D721Med (cell line): ENCODE measurements around the gene DIO3.

Experiments
- DNase-seq: peaks from one replicate; pipeline ENCODE4 v3.0.0; 2011; ENCODE audit warnings: low spot score; ENCODE audit not compliant: insufficient read length
- FAIRE-seq: peaks from 2 replicates; lab custom pipeline; 2011; peaks lifted over from hg19 to GRCh38; lab: Jason Lieb, UNC
- TF ChIP-seq, protein P1 (sequence below): IDR thresholded peaks from 2 replicates; pipeline ENCODE4 v1.5.1; 2012; ENCODE audit warnings: mild to moderate bottlenecking, control low read depth; ENCODE audit not compliant: insufficient read depth; ENCODE audit errors: missing control alignments

The DIO3 gene

DNA sequence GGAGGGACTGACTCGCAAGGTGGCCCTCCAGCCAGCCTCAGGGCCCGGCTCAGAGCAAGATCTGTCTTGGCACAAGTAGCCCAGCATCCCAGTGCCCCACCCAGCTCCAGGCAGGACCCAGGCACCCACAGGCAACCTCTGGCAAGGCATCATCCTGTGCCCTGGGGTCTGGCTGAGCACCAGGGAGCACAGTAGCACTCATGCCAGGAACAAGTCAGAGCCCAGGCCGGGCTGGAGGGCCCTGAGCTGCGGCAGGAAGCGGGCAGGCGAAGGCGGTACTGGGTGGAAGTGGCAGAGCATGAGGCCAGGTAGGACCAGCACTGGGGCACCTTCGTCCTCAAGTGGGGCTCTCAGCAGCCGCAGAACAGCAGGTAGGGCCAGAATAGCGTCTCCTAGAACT is 5.2 kb upstream of the DIO3 start:
- TF ChIP-seq, protein P1, sequence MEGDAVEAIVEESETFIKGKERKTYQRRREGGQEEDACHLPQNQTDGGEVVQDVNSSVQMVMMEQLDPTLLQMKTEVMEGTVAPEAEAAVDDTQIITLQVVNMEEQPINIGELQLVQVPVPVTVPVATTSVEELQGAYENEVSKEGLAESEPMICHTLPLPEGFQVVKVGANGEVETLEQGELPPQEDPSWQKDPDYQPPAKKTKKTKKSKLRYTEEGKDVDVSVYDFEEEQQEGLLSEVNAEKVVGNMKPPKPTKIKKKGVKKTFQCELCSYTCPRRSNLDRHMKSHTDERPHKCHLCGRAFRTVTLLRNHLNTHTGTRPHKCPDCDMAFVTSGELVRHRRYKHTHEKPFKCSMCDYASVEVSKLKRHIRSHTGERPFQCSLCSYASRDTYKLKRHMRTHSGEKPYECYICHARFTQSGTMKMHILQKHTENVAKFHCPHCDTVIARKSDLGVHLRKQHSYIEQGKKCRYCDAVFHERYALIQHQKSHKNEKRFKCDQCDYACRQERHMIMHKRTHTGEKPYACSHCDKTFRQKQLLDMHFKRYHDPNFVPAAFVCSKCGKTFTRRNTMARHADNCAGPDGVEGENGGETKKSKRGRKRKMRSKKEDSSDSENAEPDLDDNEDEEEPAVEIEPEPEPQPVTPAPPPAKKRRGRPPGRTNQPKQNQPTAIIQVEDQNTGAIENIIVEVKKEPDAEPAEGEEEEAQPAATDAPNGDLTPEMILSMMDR: no peak
- DNase-seq (no peak), FAIRE-seq (no peak)

DNA sequence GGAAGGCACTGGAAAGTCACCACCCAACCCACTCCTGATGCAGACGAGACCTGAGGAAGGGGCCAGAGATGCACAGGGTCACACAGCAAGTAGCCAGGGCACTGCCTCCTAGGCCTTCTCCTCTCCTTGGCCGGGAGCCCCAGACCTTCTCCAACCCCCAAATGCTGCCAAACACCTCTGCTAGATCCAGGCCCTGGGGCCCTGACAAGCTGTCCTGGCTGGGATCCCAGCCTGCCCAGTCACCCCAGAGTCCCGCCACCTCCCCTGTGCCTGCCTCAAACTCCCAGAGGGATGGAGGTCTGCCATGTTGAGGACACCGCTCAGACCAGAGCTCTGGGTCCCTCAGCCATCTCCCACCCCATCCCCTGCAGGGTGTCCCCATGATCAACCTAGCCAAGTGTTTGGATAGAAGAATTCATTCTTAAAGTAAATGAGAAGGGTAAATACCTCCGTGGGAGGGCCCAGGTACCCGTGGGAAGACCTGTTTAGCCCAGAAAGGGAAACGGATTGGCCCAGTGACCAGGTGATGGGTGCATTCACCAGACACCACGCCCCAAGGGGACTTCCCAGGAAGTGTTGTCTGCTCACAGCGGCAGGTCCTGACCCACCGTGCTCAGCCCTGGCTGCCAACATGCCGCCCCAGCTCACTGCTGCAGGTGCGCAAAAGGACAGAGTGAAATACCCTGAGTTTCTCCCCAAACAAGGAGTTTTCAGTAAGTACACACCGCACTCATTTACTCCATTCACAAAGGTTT is 4.6 kb upstream of the DIO3 start:
- DNase-seq (no peak), FAIRE-seq (no peak)
- TF ChIP-seq, protein P1: no peak

DNA sequence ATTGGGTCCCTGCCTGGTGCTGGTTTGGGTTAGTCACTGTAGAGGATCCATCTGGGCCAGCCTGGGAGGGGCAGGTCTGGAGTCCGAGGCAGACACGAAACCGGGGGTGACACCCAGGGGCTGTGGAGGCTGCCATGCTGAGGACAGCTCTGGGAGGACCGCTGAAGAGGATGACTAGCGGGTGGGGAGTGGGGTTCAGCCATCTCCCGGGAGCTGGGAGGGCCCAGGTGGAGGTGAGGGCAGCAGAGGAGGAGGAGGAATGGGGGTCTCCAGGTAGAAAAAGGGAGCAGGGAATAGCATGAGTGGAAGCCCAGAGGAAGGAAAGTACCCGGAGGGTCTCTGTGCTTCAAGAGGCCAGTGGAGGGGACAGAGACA is 4.0 kb upstream of the DIO3 start:
- no peak for FAIRE-seq
- TF ChIP-seq, protein P1: no peak
- DNase-seq: no peak

DNA sequence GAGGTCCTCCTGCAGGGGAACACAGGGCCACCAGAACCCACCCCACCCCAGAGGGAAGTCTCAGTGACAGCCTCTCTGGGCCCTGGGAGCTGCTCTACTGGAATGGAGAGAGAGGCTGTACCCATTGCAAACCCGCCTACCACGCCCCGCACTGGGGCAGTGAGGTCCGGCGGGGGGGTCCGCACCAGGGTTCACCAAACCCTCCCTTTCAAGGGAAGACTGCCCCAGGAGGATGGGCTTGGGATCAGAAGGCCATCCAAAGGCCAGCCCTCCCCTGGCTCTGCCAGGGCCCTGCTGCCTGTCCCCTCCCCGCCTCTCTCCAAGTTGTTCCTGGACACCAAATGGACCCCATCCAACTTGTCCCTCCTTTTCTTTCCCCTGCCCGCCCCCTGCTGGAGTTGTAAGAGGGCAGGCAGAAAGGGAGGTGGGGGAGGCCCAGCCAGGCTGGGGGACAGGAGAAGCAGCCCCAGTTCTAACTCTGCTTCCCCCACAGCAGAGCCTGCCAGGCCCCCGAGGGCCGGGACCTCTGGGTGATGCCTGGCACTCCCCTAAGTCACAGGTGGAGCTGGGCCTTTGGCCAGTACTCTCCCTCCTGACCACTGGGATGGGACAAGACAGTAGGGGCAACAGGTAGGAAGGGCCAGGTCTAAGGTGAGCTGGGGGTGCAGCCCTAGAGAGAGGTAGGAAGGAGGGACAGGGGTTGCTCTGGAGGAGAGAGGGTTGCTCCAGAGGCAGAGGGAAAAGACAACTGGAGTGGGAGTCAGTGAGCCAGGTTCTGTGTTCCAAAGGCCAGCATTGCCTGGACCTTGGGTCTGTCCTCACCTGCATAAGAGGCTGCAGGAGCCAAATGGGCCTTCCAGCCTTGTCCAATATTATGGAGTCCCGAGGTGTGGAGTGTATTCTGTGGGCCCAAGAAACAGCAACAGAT is 3.2 kb upstream of the DIO3 start:
- FAIRE-seq (no peak), DNase-seq (no peak)
- TF ChIP-seq, protein P1: no peak

DNA sequence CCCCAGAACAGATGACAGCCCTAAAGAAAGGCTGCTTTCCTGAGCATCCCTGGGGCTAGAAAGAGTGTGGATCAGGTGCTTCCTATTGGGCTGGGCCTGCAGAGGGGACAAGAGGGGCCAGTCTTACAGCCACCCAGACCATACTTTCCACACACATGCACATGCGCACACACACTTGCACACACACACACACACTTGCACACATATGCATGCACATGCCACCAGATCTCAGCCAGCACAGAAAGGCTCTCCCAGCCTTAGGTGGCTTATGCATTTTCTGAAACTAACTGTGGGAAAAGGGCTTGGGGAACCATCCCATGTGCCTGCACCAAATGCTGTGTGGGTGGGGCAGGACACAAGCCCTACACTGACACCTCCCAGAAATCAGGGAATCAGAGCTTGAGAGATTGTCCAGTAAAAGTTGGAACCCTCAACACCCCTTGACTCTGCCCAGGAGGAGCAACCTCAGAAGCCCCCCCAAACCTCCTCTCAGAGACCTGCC is 2.5 kb upstream of the DIO3 start:
- FAIRE-seq: no peak
- no peak for DNase-seq
- TF ChIP-seq, protein P1: no peak

DNA sequence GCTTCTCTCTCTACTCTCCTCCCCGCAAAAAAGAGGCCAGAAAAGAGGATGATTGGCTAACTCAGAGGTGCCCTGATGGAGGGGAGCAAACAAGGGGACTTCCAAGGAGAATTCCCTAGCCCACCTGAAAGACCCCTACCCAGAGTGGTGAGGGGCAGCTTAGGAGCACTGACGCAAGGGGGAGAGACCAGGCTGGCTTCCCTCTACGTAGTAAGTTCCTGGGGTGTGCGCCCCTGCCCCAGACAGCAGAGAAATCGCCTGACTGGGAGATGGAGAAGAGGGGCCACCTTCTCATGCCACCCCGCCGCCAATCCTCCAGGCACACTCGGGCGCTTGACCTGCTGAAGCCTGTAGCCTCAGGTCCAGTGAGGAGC is 2.1 kb upstream of the DIO3 start:
- FAIRE-seq (no peak), DNase-seq (no peak)
- TF ChIP-seq, protein P1: no peak
